H1 (cell line): Measurements from ENCODE around the gene CDH10. TPM values are rescaled to one million over a fixed set of nuclear protein-coding genes. Genes with fewer than 3 reads are reported as not detected.

Source experiments
- CTCF ChIA-PET: fragments of 300-600 bp; sonication (Branson Sonifier 250); formaldehyde crosslinking; loops from one replicate; lab custom pipeline; 2021; ENCODE audit not compliant: partially characterized antibody; lab: Charles Lee
- POLR2A ChIA-PET: fragments of 300-600 bp; sonication (Branson Sonifier 250); formaldehyde crosslinking; loops from one replicate; lab custom pipeline; 2021; ENCODE audit warnings: inconsistent platforms; ENCODE audit not compliant: partially characterized antibody; lab: Charles Lee
- DNase-seq, 2 experiments: peaks; one replicate each; pipeline versions ENCODE4 v3.0.0 to v3.0.0-alpha.2; 2010 to 2022; ENCODE audit warnings: low spot score in 2 of 2, low read depth in 1 of 2, mixed read lengths in 1 of 2
- FAIRE-seq: peaks from 2 replicates; lab custom pipeline; 2011; peaks lifted over from hg19 to GRCh38; lab: Jason Lieb, UNC
- H2AFZ ChIP-seq: 2 replicates; pipeline ENCODE4 v1.8.1; 2012; ENCODE audit warnings: low read length, inconsistent platforms
- H2AK5ac ChIP-seq: 2 replicates; pipeline ENCODE4 v1.6.1; 2013; ENCODE audit warnings: low read depth, low read length
- H2BK120ac ChIP-seq: replicated peaks from 2 replicates; pipeline ENCODE3; 2013; ENCODE audit warnings: low read depth, low read length, inconsistent platforms
- H2BK12ac ChIP-seq: 2 replicates; pipeline ENCODE4 v1.6.1; 2013; ENCODE audit warnings: low read depth, low read length
- H2BK15ac ChIP-seq: 2 replicates; pipeline ENCODE4 v1.6.1; 2013; ENCODE audit warnings: low read length
- H2BK20ac ChIP-seq: 2 replicates; pipeline ENCODE4 v1.6.1; 2013; ENCODE audit warnings: low read length
- H2BK5ac ChIP-seq: 2 replicates; pipeline ENCODE4 v1.6.1; 2013; ENCODE audit warnings: low read depth, low read length
- H3K14ac ChIP-seq: 2 replicates; pipeline ENCODE4 v1.6.1; 2013; ENCODE audit warnings: inconsistent platforms; ENCODE audit not compliant: insufficient read length
- H3K18ac ChIP-seq: 2 replicates; pipeline ENCODE4 v1.6.1; 2013; ENCODE audit warnings: low read length; ENCODE audit errors: extremely low read depth
- H3K23ac ChIP-seq: 2 replicates; pipeline ENCODE4 v1.6.1; 2013; ENCODE audit warnings: inconsistent platforms; ENCODE audit not compliant: insufficient read length
- H3K23me2 ChIP-seq: 2 replicates; pipeline ENCODE4 v1.6.1; 2013; ENCODE audit warnings: low read depth, low read length
- H3K27ac ChIP-seq: 2 replicates; pipeline ENCODE4 v1.6.1; 2011; ENCODE audit warnings: low read depth, low read length, inconsistent platforms
- H3K27me3 ChIP-seq, 4 experiments: replicated peaks in 1 of 4; 1 replicate in 1 of 4; 2 replicates in 3 of 4; pipeline versions ENCODE4 v1.6.1 to v1.8.1; 2011 to 2013; ENCODE audit warnings: low read length in 3 of 4, mild to moderate bottlenecking in 3 of 4, inconsistent platforms in 2 of 4, mixed read lengths in 2 of 4, moderate library complexity in 1 of 4; ENCODE audit not compliant: control insufficient read depth in 3 of 4, insufficient read depth in 3 of 4; ENCODE audit errors: extremely low read depth in 1 of 4
- H3K36me3 ChIP-seq, 4 experiments: 2 replicates each; pipeline versions ENCODE4 v1.6.1 to v1.8.1; 2011 to 2013; ENCODE audit warnings: mild to moderate bottlenecking in 4 of 4, low read length in 3 of 4, moderate library complexity in 2 of 4, control low read depth in 1 of 4, inconsistent platforms in 1 of 4; ENCODE audit not compliant: insufficient read depth in 4 of 4, control insufficient read depth in 2 of 4
- H3K4ac ChIP-seq: replicated peaks from 2 replicates; pipeline ENCODE3; 2013; ENCODE audit warnings: low read length, low read depth, mixed read lengths, inconsistent platforms; ENCODE audit not compliant: insufficient read length
- H3K4me1 ChIP-seq, 4 experiments: replicated peaks in 1 of 4; 1 replicate in 1 of 4; 2 replicates in 3 of 4; pipeline versions ENCODE4 v1.6.1 to v1.8.1; 2011 to 2013; ENCODE audit warnings: low read length in 3 of 4, inconsistent platforms in 2 of 4, mixed read lengths in 1 of 4; ENCODE audit not compliant: insufficient read depth in 4 of 4, control insufficient read depth in 3 of 4
- H3K4me2 ChIP-seq, 2 experiments: 2 replicates each; pipeline versions ENCODE4 v1.6.1 to v1.8.1; 2011 to 2013; ENCODE audit warnings: low read depth in 2 of 2, low read length in 2 of 2, control low read depth in 1 of 2, inconsistent platforms in 1 of 2, mild to moderate bottlenecking in 1 of 2; ENCODE audit not compliant: insufficient read depth in 1 of 2
- H3K4me3 ChIP-seq, 4 experiments: fragments of 200-600, 300-600 bp in 1 of 4; sonication (generic), shearing (Covaris generic), sonication (Bioruptor Twin) in 1 of 4; 2 replicates each; pipeline versions ENCODE4 v1.5.1 to v1.8.1; 2011 to 2016; ENCODE audit warnings: low read length in 4 of 4, low read depth in 3 of 4, control low read depth in 2 of 4, inconsistent platforms in 2 of 4, mild to moderate bottlenecking in 2 of 4, mixed read lengths in 1 of 4, moderate library complexity in 1 of 4; ENCODE audit not compliant: insufficient read depth in 2 of 4; ENCODE audit errors: extremely low read depth in 1 of 4
- H3K56ac ChIP-seq: replicated peaks from 2 replicates; pipeline ENCODE3; 2013; ENCODE audit warnings: low read depth, mild to moderate bottlenecking, mixed read lengths, low read length, inconsistent platforms; ENCODE audit not compliant: insufficient read length
- H3K79me1 ChIP-seq: 2 replicates; pipeline ENCODE4 v1.6.1; 2013; ENCODE audit warnings: low read depth, low read length, control low read depth
- H3K79me2 ChIP-seq, 2 experiments: 2 replicates each; pipeline versions ENCODE4 v1.6.1 to v1.8.1; 2012 to 2013; ENCODE audit warnings: low read length in 2 of 2, mild to moderate bottlenecking in 2 of 2, inconsistent platforms in 1 of 2; ENCODE audit not compliant: insufficient read depth in 2 of 2, control insufficient read depth in 1 of 2
- H3K9ac ChIP-seq, 4 experiments: replicated peaks in 1 of 4; 1 replicate in 1 of 4; 2 replicates in 3 of 4; pipeline versions ENCODE4 v1.6.1 to v1.8.1; 2011 to 2013; ENCODE audit warnings: low read depth in 3 of 4, low read length in 3 of 4, control low read depth in 2 of 4, mild to moderate bottlenecking in 2 of 4, moderate library complexity in 2 of 4, inconsistent platforms in 1 of 4; ENCODE audit errors: extremely low read depth in 1 of 4
- H3K9me3 ChIP-seq, 2 experiments: 2 replicates each; pipeline versions ENCODE4 v1.6.1 to v1.8.1; 2012 to 2013; ENCODE audit warnings: mild to moderate bottlenecking in 2 of 2, moderate library complexity in 2 of 2, control low read depth in 1 of 2, inconsistent platforms in 1 of 2, low read depth in 1 of 2, low read length in 1 of 2, mixed read lengths in 1 of 2; ENCODE audit not compliant: insufficient read depth in 2 of 2
- H4K20me1 ChIP-seq, 2 experiments: replicated peaks in 1 of 2; 2 replicates each; pipeline versions ENCODE3 to v1.8.1; 2011 to 2013; ENCODE audit warnings: inconsistent platforms in 2 of 2, low read length in 2 of 2, mild to moderate bottlenecking in 1 of 2; ENCODE audit not compliant: insufficient read depth in 2 of 2, control insufficient read depth in 1 of 2
- H4K5ac ChIP-seq: 2 replicates; pipeline ENCODE4 v1.6.1; 2013; ENCODE audit warnings: low read length, low read depth, mixed read lengths, inconsistent platforms; ENCODE audit not compliant: insufficient read length
- H4K8ac ChIP-seq: 2 replicates; pipeline ENCODE4 v1.8.0; 2013; ENCODE audit warnings: mild to moderate bottlenecking, moderate library complexity, low read length, inconsistent platforms; ENCODE audit not compliant: insufficient read depth; ENCODE audit errors: extremely low read depth
- H4K91ac ChIP-seq: replicated peaks from 2 replicates; pipeline ENCODE3; 2013; ENCODE audit warnings: low read length, mixed read lengths, inconsistent platforms; ENCODE audit not compliant: insufficient read length
- BACH1 ChIP-seq: IDR thresholded peaks from 2 replicates; pipeline ENCODE4 v1.6.1; 2012; ENCODE audit warnings: low read length, improper control_type of control experiment
- SUZ12 ChIP-seq: fragments of 200-600 bp; sonication (generic); IDR thresholded peaks from 2 replicates; pipeline ENCODE4 v1.6.1; 2012; ENCODE audit warnings: mild to moderate bottlenecking, inconsistent platforms, low read length, moderate library complexity, mixed read lengths
- WGBS, 2 experiments: shearing (Covaris generic) in 1 of 2; methylation state at CpG; one replicate each; pipeline versions ENCODE4 v1.1.6 to v1.1.7; 2013 to 2015; ENCODE audit warnings: low lambda C conversion rate in 2 of 2, mixed read lengths in 2 of 2, inconsistent platforms in 1 of 2, low coverage in 1 of 2, missing lambda C conversion rate in 1 of 2; ENCODE audit not compliant: insufficient replicate concordance in 2 of 2, insufficient coverage in 1 of 2, insufficient read length in 1 of 2; ENCODE audit errors: extremely low coverage in 1 of 2, missing lambda C conversion rate in 1 of 2; 5-methylcytosine and 5-hydroxymethylcytosine counted together
- polyA plus RNA-seq, 7 experiments: library from polyadenylated mRNA; depleted of rRNA in 3 of 7; stranded (reverse) in 5 of 7; unstranded in 2 of 7; fragments of >200 nt in 5 of 7; fragments of 200-250 nt in 2 of 7; gene quantifications; 1 replicate in 5 of 7; 2 replicates in 1 of 7; 4 replicates in 1 of 7; pipeline versions ENCODE4 v1.2.1 to v1.2.3, GENCODE V29; 2011 to 2013; ENCODE audit warnings: missing spikeins in 2 of 7, mixed read lengths in 2 of 7
- total RNA-seq: library from RNA; stranded (reverse); fragmentation: NEBNext Ultra II Directional; extraction: Animal tissue kit (Norgen Biotek cat#: 25700); gene quantifications from 2 replicates; pipeline ENCODE4 v1.2.1, GENCODE V29; 2021

The CDH10 gene
- total and polyA plus RNA-seq, 2 of the 8 experiments (the other 6 are each of a cell fraction or from before 2014, with no cell fraction given): 0.11 TPM; not detected in 1

DNA sequence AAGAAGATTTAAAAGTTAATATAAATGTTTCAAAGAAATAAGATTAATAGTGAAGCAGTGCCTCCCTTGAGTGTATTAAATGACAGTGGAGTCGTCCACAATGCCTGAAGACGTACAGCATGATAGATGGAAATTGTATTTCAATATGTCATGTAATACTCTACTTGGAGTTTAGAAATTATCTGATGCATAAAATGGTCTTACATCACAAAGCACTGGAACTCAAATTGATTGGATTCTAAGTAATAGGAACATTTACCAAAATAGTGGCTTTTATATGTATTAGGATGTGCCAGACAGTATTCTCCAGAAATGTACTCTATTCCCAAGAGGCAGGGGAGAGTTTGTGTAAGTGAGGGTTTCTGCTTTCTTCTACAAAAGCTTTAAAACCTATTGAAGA is 49.4 kb downstream of the CDH10 start:
- no peak overlapping the region for H4K8ac ChIP-seq
- ChIA-PET POLR2A (no interaction called here), CTCF (no interaction called here)
- H3K4me1 ChIP-seq: no peaks in the 10 kb centered on the region
- H2AFZ ChIP-seq: no peak overlapping the region
- no peak overlapping the region for H3K4me2 ChIP-seq
- H3K9ac ChIP-seq: no peak overlapping the region
- H2BK15ac ChIP-seq: no peak overlapping the region
- no peaks in the 10 kb centered on the region for H3K27me3 ChIP-seq
- no peak overlapping the region for H2AK5ac ChIP-seq
- H3K56ac ChIP-seq: no peak overlapping the region
- no peak overlapping the region for H3K27ac ChIP-seq
- H3K79me2 ChIP-seq: no peaks in the 10 kb centered on the region
- TF ChIP-seq SUZ12: no peak
- TF ChIP-seq BACH1: no peak
- H3K18ac ChIP-seq: no peak overlapping the region
- no peak overlapping the region for H3K23ac ChIP-seq
- no peak overlapping the region for H3K4me3 ChIP-seq
- WGBS, 2 experiments: 89% methylated on average over 2 of the region's 2 CpGs; no CpG with 5 or more reads in 1 of the 2 experiments
- FAIRE-seq (no peak), DNase-seq (no peak)
- H3K79me1 ChIP-seq: no peaks in the 10 kb centered on the region
- H2BK120ac ChIP-seq: no peak overlapping the region
- peaks cover 0 to 2% of the 10 kb centered on the region in 2 experiments for H4K20me1 ChIP-seq
- H3K23me2 ChIP-seq: no peaks in the 10 kb centered on the region
- no peak overlapping the region for H2BK20ac ChIP-seq
- H2BK5ac ChIP-seq: no peak overlapping the region
- no peak overlapping the region for H4K91ac ChIP-seq
- no peaks in the 10 kb centered on the region for H3K9me3 ChIP-seq
- H3K36me3 ChIP-seq: no peaks in the 10 kb centered on the region
- no peak overlapping the region for H2BK12ac ChIP-seq
- H4K5ac ChIP-seq: no peak overlapping the region
- no peak overlapping the region for H3K14ac ChIP-seq
- H3K4ac ChIP-seq: no peak overlapping the region
